ENCODE data around the gene HTR4.

DNA sequence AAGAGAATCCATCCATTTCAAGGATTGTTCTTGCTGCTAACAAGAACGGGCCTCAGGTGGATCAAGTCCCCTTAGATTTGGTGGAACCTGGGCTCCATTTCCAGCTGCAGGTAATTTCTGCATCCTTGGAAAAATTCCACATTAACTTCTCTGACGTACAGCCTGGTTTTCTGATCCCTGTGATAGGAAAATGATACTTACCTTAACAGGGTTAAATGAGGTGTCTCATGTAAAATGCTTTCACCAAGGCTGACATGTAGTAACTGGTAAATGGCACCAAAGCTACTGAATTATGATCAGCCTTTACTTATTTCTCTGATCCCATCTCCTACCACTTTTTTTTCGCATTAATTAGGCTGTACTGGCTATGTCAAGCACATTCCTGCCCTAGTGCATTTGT, 176.9 kb downstream of the HTR4 start:
- no peak for TF ChIP-seq CTCF (IDR thresholded peaks at IDR 0.05; ENCODE audit: low read depth, low read length)
- no peak for TF ChIP-seq EZH2phosphoT487 (IDR thresholded peaks at IDR 0.05; ENCODE audit: low read depth)
